HepG2 (cell line): Measurements from ENCODE around the gene ENO1. TPM values are rescaled to one million over a fixed set of nuclear protein-coding genes. Genes with fewer than 3 reads are reported as not detected.

Source experiments
- HMGXB4 ChIP-seq, 2 experiments: sonication (generic) in 1 of 2; formaldehyde crosslinking in 1 of 2; IDR thresholded peaks; 2 replicates each; pipeline versions ENCODE4 v1.4.0 to v1.6.1; 2018 to 2020; ENCODE audit warnings: missing genetic modification reagents in 2 of 2, borderline replicate concordance in 1 of 2, low read depth in 1 of 2, mild to moderate bottlenecking in 1 of 2, missing biosample characterization in 1 of 2
- HOXA9 ChIP-seq: sonication (generic); formaldehyde crosslinking; IDR thresholded peaks from 2 replicates; pipeline ENCODE4 v1.8.1; 2022; ENCODE audit warnings: missing genetic modification reagents, mild to moderate bottlenecking, moderate library complexity, borderline replicate concordance
- NFKB2 ChIP-seq: sonication (generic); formaldehyde crosslinking; IDR thresholded peaks from 2 replicates; pipeline ENCODE4 v1.4.0; 2020; ENCODE audit warnings: missing genetic modification reagents, borderline replicate concordance
- NR2C2 ChIP-seq: sonication (generic); formaldehyde crosslinking; IDR thresholded peaks from 2 replicates; pipeline ENCODE4 v1.4.0; 2020; ENCODE audit warnings: missing genetic modification reagents, mild to moderate bottlenecking, moderate library complexity, borderline replicate concordance
- POLR2AphosphoS2 ChIP-seq: IDR thresholded peaks from 2 replicates; pipeline ENCODE4 v1.6.1; 2011; ENCODE audit warnings: low read depth, low read length, improper control_type of control experiment
- RBAK ChIP-seq: sonication (generic); formaldehyde crosslinking; IDR thresholded peaks from 2 replicates; pipeline ENCODE4 v1.5.1; 2020; ENCODE audit warnings: mild to moderate bottlenecking, missing genetic modification reagents
- TOPORS ChIP-seq: sonication (generic); formaldehyde crosslinking; IDR thresholded peaks from 2 replicates; pipeline ENCODE4 v1.8.0; 2023; ENCODE audit warnings: mild to moderate bottlenecking, missing genetic modification reagents
- ZFYVE20 ChIP-seq: sonication (generic); formaldehyde crosslinking; IDR thresholded peaks from 2 replicates; pipeline ENCODE4 v1.8.0; 2023; ENCODE audit warnings: low read depth, mild to moderate bottlenecking, moderate library complexity, missing genetic modification reagents, borderline replicate concordance
- ZMYM4 ChIP-seq: sonication (generic); formaldehyde crosslinking; IDR thresholded peaks from 2 replicates; pipeline ENCODE4 v1.8.1; 2023; ENCODE audit warnings: mild to moderate bottlenecking, missing genetic modification reagents
- ZNF382 ChIP-seq: sonication (generic); formaldehyde crosslinking; IDR thresholded peaks from 2 replicates; pipeline ENCODE4 v1.5.0; 2020; ENCODE audit warnings: missing genetic modification reagents, mild to moderate bottlenecking, borderline replicate concordance
- ZNF496 ChIP-seq: sonication (generic); formaldehyde crosslinking; IDR thresholded peaks from 2 replicates; pipeline ENCODE4 v1.8.1; 2023; ENCODE audit warnings: mild to moderate bottlenecking, moderate library complexity, missing genetic modification reagents; ENCODE audit not compliant: insufficient replicate concordance
- ZNF616 ChIP-seq: sonication (generic); formaldehyde crosslinking; IDR thresholded peaks from 2 replicates; pipeline ENCODE4 v1.5.0; 2020; ENCODE audit warnings: low read depth, mild to moderate bottlenecking, missing genetic modification reagents
- polyA plus RNA-seq, 8 experiments: library from polyadenylated mRNA; depleted of rRNA in 3 of 8; stranded (reverse) in 7 of 8; unstranded in 1 of 8; fragments of >200 nt; fragmentation: Illumina TruSeq in 4 of 8; extraction: Trizol in 4 of 8; gene quantifications; 2 replicates each; pipeline versions ENCODE4 v1.2.1 to v1.2.3, GENCODE V29; 2011 to 2016; ENCODE audit warnings: low read depth in 4 of 8, missing spikeins in 1 of 8, mixed read lengths in 1 of 8; ENCODE audit not compliant: insufficient read depth in 1 of 8
- total RNA-seq, 5 experiments: library from RNA; depleted of rRNA; stranded (reverse); fragments of >200 nt; fragmentation: Illumina TruSeq; extraction: Trizol; gene quantifications; 2 replicates each; pipeline ENCODE4 v1.2.3, GENCODE V29; 2016; ENCODE audit warnings: low read depth in 1 of 5
- TF ChIP-seq, protein P1 (sequence below): sonication (generic); formaldehyde crosslinking; IDR thresholded peaks from 2 replicates; pipeline ENCODE4 v1.8.0; 2022; ENCODE audit warnings: mild to moderate bottlenecking, missing genetic modification reagents, moderate library complexity
- TF ChIP-seq, protein P2 (sequence below): sonication (generic); formaldehyde crosslinking; IDR thresholded peaks from 2 replicates; pipeline ENCODE4 v1.4.0; 2020; ENCODE audit warnings: low read depth, missing genetic modification reagents
- TF ChIP-seq, protein P3 (sequence below): sonication (generic); formaldehyde crosslinking; IDR thresholded peaks from 2 replicates; pipeline ENCODE4 v1.5.0; 2020; ENCODE audit warnings: mild to moderate bottlenecking, missing genetic modification reagents
- TF ChIP-seq, protein P4 (sequence below): sonication (generic); formaldehyde crosslinking; IDR thresholded peaks from 2 replicates; pipeline ENCODE4 v1.9.0; 2021; ENCODE audit warnings: missing genetic modification reagents, borderline replicate concordance

The ENO1 gene
- total and polyA plus RNA-seq, 2 of the 13 experiments (the other 11 are each of a cell fraction or from before 2014, with no cell fraction given), result 1,559 to 3,103 TPM

- TF ChIP-seq HOXA9 (CRISPR knock-in tag), result peak; percentile 48; the same call in 1 of the 2 replicates
- TF ChIP-seq, protein P1, sequence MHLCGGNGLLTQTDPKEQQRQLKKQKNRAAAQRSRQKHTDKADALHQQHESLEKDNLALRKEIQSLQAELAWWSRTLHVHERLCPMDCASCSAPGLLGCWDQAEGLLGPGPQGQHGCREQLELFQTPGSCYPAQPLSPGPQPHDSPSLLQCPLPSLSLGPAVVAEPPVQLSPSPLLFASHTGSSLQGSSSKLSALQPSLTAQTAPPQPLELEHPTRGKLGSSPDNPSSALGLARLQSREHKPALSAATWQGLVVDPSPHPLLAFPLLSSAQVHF, result peak; percentile 64; the same call in 1 of the 2 replicates
- TF ChIP-seq ZNF616 (CRISPR knock-in tag), result peak; percentile 98
- TF ChIP-seq NR2C2, result peak; percentile 58
- TF ChIP-seq NFKB2, result peak; percentile 97; the same call in 1 of the 2 replicates
- peak; percentile 88; the same call in 1 of the 2 replicates for TF ChIP-seq ZMYM4 (CRISPR knock-in tag)
- TF ChIP-seq, protein P2, sequence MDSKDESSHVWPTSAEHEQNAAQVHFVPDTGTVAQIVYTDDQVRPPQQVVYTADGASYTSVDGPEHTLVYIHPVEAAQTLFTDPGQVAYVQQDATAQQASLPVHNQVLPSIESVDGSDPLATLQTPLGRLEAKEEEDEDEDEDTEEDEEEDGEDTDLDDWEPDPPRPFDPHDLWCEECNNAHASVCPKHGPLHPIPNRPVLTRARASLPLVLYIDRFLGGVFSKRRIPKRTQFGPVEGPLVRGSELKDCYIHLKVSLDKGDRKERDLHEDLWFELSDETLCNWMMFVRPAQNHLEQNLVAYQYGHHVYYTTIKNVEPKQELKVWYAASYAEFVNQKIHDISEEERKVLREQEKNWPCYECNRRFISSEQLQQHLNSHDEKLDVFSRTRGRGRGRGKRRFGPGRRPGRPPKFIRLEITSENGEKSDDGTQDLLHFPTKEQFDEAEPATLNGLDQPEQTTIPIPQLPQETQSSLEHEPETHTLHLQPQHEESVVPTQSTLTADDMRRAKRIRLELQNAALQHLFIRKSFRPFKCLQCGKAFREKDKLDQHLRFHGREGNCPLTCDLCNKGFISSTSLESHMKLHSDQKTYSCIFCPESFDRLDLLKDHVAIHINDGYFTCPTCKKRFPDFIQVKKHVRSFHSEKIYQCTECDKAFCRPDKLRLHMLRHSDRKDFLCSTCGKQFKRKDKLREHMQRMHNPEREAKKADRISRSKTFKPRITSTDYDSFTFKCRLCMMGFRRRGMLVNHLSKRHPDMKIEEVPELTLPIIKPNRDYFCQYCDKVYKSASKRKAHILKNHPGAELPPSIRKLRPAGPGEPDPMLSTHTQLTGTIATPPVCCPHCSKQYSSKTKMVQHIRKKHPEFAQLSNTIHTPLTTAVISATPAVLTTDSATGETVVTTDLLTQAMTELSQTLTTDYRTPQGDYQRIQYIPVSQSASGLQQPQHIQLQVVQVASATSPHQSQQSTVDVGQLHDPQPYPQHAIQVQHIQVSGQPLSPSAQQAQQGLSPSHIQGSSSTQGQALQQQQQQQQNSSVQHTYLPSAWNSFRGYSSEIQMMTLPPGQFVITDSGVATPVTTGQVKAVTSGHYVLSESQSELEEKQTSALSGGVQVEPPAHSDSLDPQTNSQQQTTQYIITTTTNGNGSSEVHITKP (CRISPR knock-in tag), result peak; percentile 56; the same call in 1 of the 2 replicates
- TF ChIP-seq RBAK (CRISPR knock-in tag), result no peak
- peak; percentile 44 for TF ChIP-seq ZNF496 (CRISPR knock-in tag)
- no peak for TF ChIP-seq ZNF382
- peak; percentile 99 for TF ChIP-seq TOPORS (CRISPR knock-in tag)
- TF ChIP-seq ZFYVE20 (CRISPR knock-in tag), result peak; percentile 98; the same call in 1 of the 2 replicates
- TF ChIP-seq, protein P3, sequence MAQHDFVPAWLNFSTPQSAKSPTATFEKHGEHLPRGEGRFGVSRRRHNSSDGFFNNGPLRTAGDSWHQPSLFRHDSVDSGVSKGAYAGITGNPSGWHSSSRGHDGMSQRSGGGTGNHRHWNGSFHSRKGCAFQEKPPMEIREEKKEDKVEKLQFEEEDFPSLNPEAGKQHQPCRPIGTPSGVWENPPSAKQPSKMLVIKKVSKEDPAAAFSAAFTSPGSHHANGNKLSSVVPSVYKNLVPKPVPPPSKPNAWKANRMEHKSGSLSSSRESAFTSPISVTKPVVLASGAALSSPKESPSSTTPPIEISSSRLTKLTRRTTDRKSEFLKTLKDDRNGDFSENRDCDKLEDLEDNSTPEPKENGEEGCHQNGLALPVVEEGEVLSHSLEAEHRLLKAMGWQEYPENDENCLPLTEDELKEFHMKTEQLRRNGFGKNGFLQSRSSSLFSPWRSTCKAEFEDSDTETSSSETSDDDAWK, result no peak
- 0 out of 4 replicates have a peak, but pooled peaks of 1 of the 2 experiments have one; percentile 32 for TF ChIP-seq HMGXB4 (CRISPR knock-in tag; IDR thresholded peaks at IDR 0.05; ENCODE audit: borderline replicate concordance in 1 of 2, low read depth in 1 of 2)
- TF ChIP-seq, protein P4, sequence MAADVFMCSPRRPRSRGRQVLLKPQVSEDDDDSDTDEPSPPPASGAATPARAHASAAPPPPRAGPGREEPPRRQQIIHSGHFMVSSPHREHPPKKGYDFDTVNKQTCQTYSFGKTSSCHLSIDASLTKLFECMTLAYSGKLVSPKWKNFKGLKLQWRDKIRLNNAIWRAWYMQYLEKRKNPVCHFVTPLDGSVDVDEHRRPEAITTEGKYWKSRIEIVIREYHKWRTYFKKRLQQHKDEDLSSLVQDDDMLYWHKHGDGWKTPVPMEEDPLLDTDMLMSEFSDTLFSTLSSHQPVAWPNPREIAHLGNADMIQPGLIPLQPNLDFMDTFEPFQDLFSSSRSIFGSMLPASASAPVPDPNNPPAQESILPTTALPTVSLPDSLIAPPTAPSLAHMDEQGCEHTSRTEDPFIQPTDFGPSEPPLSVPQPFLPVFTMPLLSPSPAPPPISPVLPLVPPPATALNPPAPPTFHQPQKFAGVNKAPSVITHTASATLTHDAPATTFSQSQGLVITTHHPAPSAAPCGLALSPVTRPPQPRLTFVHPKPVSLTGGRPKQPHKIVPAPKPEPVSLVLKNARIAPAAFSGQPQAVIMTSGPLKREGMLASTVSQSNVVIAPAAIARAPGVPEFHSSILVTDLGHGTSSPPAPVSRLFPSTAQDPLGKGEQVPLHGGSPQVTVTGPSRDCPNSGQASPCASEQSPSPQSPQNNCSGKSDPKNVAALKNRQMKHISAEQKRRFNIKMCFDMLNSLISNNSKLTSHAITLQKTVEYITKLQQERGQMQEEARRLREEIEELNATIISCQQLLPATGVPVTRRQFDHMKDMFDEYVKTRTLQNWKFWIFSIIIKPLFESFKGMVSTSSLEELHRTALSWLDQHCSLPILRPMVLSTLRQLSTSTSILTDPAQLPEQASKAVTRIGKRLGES (CRISPR knock-in tag), result peak; percentile 92
- TF ChIP-seq POLR2AphosphoS2, result no peak
Measured at GRCh38 chr1:8878698-8879463, 395 bp upstream of the ENO1 start (continued).
